NCI-H748 (cell line): ENCODE data around the gene ACER2.

Experiments used
- DNase-seq: peaks from one replicate; lab custom pipeline; 2025; ENCODE audit not compliant: unreplicated experiment; lab: John Stamatoyannopoulos, UW

Gene ACER2

GRCh38 chr9:19481971-19482404, 73.2 kb downstream of the ACER2 start:
- no peak for DNase-seq

- DNase-seq: no peak
These were observed 75.9 kb downstream of the ACER2 start for GRCh38 chr9:19484699-19485098.

- peak; percentile 19 for DNase-seq
These were observed 76.4 kb downstream of the ACER2 start for GRCh38 chr9:19485193-19485592.

- DNase-seq: no peak
These were observed 78.0 kb downstream of the ACER2 start for GRCh38 chr9:19486803-19487202.

GRCh38 chr9:19488721-19489120, 79.9 kb downstream of the ACER2 start:
- DNase-seq: no peak

GRCh38 chr9:19490269-19490668, 81.5 kb downstream of the ACER2 start:
- no peak for DNase-seq

- no peak for DNase-seq
These were observed 82.0 kb downstream of the ACER2 start for GRCh38 chr9:19490828-19491227.

- no peak for DNase-seq
These were observed 84.0 kb downstream of the ACER2 start for GRCh38 chr9:19492775-19493173.

GRCh38 chr9:19493174-19493811, 84.5 kb downstream of the ACER2 start:
- DNase-seq: peak; percentile 90

- peak; percentile 11 for DNase-seq
These were observed 85.1 kb downstream of the ACER2 start for GRCh38 chr9:19493876-19494275.

- DNase-seq: no peak
These were observed 86.6 kb downstream of the ACER2 start for GRCh38 chr9:19495186-19496028.

GRCh38 chr9:19496321-19497050, 87.7 kb downstream of the ACER2 start:
- no peak for DNase-seq

- DNase-seq: no peak
These were observed 88.5 kb downstream of the ACER2 start for GRCh38 chr9:19497276-19497675.

GRCh38 chr9:19498015-19498414, 89.2 kb downstream of the ACER2 start:
- no peak for DNase-seq
